Stimulated activated CD4-positive, alpha-beta T cell treated with anti-CD3 and anti-CD28 coated beads, Interleukin-1b, Interleukin-23, amount 100 ng/mL, for 48 hours (primary cell): ENCODE measurements around the gene IL17RB.

Experiments
- DNase-seq: peaks from one replicate; pipeline ENCODE4 v3.0.0-alpha.2; 2020

Gene IL17RB

GRCh38 chr3:53833053-53833645 is 13.2 kb upstream of the IL17RB start:
- no peak for DNase-seq

GRCh38 chr3:53833700-53834099 is 12.7 kb upstream of the IL17RB start:
- DNase-seq, result no peak

GRCh38 chr3:53834429-53835095 is 11.8 kb upstream of the IL17RB start:
- no peak for DNase-seq

GRCh38 chr3:53835257-53835656 is 11.1 kb upstream of the IL17RB start:
- DNase-seq, result no peak

DNA sequence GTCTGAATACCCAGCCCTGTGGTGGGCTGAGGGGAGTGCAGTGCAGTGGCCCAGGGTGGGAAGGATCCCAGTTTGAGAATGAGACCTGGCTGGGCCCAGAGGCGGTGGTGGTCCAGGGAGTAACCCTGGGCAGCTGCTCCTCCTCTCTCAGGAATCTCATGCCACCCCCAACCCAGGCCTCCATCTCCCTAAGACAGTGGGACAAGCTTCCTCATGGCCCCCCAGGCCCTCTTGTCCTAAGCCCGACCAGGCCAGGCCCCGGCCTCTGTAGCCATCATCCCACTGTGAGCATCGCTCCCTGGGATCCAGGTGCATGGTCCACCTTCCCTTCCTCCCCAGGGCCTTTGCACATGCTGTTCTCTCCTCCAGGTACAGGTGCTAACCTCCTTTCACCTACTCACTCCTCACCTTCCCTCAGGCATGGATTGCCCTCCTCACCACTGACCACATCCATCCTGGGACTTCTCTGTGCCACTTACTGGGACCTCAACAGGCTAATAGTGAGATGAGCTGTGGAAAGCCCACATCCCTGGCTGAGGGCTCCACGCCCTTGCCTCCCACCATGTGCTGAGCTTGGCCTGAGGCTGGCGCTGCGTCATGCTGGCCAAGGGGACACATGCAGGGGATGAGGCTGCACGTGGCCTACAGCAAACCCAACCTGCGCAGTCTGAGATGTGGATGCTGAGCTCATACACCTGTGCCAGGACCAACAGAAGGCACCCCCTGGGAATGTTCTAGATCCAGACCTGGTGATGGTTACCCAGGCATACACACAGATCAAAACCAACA is 10.1 kb upstream of the IL17RB start:
- no peak for DNase-seq

DNA sequence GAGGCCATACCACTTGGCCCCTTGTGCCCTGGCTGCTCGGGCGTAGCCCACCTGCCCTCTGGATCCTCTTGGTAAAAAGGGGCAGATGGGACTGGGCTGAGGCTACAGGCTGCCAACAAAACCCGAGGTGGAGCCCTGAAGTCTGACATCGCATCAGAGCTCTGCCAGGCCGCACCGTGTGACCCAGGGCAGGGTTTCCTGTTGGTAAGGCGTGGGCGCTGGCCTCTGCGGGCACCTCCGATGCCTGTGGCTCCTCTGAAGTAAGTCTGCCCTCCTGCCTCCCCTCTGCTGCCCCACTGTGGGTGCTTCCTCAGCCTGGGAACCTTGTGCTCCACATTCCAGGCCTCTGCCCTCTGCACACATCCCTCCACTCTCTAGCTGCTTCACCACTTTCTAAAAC is 9.0 kb upstream of the IL17RB start:
- no peak for DNase-seq

DNA sequence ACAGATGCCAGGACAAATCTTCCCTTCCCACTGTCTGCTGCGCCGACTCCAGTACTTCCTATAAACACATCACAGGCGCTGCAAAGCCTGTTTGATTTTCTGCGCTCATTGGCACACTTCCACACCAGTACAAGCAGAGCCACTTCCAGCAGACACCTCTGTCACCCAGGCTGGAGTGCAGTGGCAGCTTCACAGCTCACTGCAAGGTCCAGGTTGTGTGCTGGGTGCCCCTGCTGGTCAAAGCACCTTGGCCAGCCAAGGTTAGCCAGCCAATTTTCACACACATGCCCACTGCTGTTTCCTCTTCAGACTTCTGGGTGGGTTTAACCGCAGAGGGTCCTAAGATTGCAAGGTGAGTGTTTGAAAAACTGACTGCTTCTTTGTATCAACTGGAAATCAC is 5.1 kb upstream of the IL17RB start:
- DNase-seq, result no peak

DNA sequence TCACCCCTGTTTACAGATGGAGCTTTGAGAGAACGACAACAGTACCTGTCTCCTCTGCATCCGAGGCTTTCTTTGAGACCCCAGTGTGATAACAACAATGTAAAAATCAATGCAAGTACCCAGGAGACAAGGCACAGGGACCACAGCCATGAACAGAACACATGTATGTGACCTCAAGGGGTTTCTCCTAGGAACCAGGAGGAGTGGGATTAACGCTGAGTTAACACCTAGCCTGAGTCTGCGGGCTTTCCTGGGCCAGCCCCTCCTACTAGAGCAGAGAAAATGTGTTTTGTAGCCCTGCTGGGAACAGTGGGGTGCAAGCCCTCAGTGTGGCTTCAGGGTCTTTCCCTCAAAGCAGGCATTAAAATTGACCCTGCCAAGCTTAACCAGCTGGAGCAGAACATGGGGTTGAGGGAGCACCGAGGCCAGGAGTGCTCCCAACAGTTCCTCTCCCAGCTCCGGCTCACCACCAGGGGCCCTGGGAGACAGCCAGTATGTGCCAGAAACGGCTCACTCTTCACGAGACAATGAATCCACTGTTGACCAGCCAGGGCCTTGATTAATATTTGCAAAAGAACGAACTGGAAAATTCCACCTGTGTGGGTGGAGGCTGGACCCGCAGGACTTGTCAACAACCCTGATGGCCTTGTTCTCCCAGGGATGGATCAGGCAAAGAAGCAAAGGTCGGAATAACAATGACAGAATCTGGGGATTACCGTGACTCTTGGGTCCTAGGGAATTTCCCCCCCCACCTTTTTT is 3.8 kb upstream of the IL17RB start:
- DNase-seq, result no peak

DNA sequence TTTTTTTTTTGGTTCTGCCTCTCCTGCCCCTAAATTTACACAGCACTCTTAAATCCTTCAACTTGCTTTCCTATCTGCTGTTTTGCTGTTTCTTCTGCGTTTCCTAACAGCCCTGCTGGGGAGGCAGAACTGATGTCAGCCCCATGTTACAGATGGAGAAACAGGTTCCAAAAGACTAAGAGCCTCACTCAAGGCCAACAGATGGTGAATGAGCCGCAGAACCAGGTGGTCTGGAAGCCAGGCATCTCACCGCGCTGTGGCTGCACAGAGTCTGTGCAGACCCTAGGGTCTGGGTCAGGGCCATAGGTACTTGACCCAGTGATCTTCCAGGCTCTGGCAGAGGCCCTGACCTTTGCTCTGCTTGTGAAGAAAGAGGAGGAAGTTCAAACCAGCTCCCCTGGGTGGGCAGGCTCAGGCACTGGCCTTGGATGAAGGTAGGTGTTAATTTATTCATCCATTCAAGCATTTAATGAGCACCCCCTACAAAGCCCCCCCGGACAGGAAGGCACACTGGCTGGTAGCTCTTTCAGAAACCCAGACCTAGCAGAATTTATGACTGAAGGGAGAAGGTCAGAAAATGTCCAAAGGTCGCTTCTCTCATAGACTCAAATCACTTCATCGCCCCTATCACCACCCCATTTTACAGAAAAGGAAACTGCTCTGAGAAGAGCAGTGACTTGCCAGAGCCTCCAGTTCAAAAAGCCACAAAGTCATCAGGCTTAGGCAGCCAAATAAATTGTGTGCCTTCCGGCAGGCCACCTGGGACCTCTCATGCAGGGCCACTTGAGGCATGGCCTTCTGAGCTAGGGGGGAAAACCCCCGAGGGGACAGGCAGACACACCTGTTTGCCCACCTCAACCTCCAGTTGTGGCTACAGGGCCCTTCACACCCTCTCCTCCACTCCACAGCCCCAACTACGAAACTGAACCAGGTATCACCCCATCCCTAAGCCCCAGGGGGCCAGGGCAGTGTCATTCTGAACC is 2.9 kb upstream of the IL17RB start:
- DNase-seq, result no peak

GRCh38 chr3:53844262-53845102 is 1.9 kb upstream of the IL17RB start:
- DNase-seq, result no peak

GRCh38 chr3:53845103-53845880 is 1.1 kb upstream of the IL17RB start:
- no peak for DNase-seq

DNA sequence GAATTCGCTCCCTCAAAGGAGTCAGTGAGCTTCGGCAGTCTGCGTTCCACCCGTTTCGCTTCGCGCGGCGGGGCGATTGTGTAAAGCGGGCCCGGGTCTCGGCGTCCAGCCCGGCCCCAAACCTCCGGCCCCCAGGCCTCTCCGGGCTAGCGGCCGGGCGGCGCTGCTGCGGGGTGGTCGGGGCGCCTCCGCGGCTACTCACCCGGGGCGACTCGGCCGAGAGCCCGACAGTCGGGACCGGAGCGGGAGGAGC is 561 bp upstream of the IL17RB start:
- DNase-seq, result no peak

DNA sequence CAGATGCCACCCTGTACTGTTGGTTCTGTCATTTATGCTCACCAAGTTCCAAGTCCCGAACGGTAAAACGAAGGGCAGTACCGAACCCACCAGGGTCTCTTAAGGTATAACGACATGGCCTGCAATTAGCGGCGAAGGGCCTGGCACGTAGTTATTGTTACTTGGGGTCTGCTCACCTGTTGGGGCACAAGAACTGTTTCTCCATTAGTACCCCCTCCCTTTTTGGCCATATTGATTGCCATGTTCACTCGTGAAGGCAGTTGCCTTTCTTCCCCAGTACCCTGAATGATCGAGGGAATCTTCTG is 435 bp downstream of the IL17RB start:
- no peak for DNase-seq

DNA sequence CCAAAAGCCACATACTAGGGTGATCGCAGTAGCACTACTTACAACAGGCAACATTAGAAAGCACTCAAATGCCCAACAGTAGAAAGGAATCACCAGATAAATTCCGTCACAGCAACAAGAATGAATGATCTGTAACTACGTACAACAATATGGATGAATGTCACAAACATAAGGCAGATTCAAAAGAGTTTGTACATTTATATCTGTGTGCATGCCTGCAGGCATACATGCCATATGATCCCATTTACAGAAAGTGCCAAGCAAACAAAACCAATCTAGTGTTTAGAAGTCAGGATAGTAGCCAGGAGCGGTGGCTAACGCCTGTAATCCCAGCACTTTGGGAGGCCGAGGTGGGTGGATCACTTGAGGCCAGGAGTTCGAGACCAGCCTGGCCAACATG is 3.5 kb downstream of the IL17RB start:
- DNase-seq, result no peak

GRCh38 chr3:53850895-53851294 is 4.5 kb downstream of the IL17RB start:
- no peak for DNase-seq

DNA sequence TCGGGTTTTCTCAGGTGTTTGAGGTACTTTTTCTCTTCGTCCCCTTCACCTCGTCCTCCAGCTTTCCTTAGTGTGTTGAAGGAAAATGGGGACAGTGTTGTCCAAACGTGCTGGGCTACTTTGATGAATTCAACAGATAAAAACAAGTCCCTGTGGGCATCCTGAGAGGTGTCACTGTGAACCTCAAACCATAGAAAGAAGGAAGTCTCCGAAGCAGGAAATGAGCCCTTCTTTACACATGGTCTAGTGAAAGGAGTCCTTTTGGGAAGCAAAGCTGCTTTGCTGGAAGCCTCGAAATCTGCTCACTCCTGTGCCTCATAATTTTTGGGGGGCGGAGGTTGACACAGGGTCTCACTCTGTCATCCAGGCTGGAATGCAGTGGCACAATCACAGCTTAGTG is 10.6 kb downstream of the IL17RB start:
- DNase-seq, result no peak

DNA sequence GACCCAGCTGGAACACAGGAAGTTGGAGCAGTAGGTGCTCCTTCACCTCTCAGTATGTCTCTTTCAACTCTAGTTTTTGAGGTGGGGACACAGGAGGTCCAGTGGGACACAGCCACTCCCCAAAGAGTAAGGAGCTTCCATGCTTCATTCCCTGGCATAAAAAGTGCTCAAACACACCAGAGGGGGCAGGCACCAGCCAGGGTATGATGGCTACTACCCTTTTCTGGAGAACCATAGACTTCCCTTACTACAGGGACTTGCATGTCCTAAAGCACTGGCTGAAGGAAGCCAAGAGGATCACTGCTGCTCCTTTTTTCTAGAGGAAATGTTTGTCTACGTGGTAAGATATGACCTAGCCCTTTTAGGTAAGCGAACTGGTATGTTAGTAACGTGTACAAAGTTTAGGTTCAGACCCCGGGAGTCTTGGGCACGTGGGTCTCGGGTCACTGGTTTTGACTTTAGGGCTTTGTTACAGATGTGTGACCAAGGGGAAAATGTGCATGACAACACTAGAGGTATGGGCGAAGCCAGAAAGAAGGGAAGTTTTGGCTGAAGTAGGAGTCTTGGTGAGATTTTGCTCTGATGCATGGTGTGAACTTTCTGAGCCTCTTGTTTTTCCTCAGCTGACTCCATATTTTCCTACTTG is 11.9 kb downstream of the IL17RB start:
- DNase-seq, result no peak

GRCh38 chr3:53859178-53859577 is 12.8 kb downstream of the IL17RB start:
- DNase-seq, result no peak

DNA sequence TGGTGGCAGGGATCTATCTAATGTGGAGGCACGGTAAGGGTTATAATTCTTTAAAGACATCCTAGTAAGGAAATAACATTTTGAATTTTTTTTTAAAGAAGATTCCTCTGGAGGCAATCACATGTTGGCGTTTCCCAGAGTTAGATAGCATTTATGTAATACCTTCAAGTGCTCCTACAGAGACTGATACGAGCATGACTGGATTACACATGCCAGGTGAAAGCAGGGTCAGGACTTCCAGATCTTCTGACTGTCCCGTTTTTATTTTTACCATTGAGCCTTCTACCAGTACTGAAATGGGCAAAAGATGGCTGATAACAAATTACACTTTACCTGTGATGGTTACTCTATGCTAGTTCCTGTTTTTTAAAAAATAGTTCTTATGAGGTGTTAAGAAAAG is 13.8 kb downstream of the IL17RB start:
- no peak for DNase-seq

DNA sequence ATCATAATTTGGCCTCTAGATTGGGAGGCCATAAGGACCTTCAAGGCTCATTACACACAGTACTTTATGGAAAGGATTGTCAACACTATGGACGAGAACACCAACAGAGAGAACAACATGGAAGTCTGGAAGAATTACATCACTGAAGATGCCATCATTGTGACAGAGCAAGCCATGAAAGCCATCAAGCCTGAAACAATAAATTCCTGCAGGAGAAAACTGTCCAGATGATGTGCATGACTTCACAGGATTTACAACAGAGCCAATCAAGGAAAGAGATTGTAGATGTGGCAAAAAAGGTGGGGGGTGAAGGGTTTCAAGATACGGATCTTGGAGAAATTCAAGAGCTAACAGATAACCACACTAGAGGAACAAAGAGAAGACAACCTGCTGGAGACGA is 15.9 kb downstream of the IL17RB start:
- DNase-seq, result no peak

GRCh38 chr3:53863145-53863544 is 16.8 kb downstream of the IL17RB start:
- DNase-seq, result no peak
